ENCODE data around the gene PCDH18. TPM values are rescaled to one million over a fixed set of nuclear protein-coding genes. Genes with fewer than 3 reads are reported as not detected.

PCDH18 gene
- total and polyA plus RNA-seq, 4 donors = 0.89 to 7.7 (median 2.3) TPM

DNA sequence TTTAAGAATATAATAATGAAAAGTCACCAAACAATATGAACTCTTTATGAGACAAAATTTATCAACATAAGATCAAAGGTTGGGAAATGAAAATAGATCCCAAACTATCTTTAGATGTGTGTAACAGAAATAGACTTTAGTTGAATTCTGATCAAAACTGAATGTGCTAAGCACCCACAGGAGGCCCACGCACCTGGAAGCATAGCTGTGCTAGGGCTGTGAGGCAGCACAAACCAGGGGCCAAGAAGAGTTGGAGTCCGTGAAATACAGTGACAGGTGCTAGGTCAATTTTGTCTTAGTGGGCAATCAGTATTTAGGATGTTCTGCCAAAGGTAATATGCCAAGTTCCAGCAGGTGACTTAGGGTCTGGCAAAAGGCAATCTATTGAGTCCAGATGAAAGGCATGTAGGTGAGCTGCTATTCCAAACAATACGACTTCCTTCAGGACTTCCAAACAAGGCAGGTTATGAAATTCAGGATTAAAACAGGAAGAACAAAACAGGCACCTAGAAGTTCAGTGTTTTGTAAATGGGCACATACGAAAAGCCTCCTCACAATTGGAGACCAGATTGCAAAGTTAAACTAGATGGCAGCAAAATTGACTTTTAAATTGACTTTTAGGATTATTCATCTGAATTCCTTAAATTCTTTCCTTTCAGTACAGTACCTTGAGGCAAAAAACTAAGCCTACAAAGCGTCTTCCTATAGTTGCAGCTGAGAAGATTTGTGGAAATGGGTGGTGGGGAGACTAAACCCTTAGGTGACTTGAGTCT lies 4.7 kb upstream of the PCDH18 start:
- no peak overlapping the region for H3K9ac ChIP-seq (ENCODE audit: low read depth in 1 of 2, low read length in 2 of 2)

DNA sequence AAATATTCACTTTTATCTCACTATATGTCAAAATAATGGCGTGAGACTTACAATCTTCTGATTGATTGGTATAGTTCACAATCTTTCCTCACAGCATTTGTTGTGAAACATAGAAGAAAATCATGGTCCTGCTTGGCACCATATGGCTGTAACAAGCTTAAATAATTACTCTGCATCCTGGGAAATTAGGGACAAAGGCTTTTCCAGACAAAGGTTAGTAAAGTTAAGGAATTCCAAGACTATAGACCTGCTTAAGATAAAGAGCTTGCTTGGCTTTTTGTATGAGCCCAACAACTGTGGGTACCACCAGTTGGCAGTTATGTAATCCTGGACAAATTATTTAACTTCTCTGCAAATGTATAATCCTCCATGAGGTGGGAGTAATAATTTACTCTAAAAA lies 3.4 kb upstream of the PCDH18 start:
- H3K27ac ChIP-seq (ENCODE audit: low read depth in 1 of 2, low read length in 2 of 2) = no peak overlapping the region
- H3K36me3 ChIP-seq (ENCODE audit: control insufficient read depth in 4 of 4, insufficient read depth in 3 of 4, low read depth in 1 of 4, low read length in 3 of 4) = no peaks in the 10 kb centered on the region
- WGBS = 75% methylated on average over 1 of the region's 1 CpG
- H3K9me3 ChIP-seq (ENCODE audit: control insufficient read depth in 4 of 4, low read length in 3 of 4) = no peaks in the 10 kb centered on the region
- TF ChIP-seq, protein P1, sequence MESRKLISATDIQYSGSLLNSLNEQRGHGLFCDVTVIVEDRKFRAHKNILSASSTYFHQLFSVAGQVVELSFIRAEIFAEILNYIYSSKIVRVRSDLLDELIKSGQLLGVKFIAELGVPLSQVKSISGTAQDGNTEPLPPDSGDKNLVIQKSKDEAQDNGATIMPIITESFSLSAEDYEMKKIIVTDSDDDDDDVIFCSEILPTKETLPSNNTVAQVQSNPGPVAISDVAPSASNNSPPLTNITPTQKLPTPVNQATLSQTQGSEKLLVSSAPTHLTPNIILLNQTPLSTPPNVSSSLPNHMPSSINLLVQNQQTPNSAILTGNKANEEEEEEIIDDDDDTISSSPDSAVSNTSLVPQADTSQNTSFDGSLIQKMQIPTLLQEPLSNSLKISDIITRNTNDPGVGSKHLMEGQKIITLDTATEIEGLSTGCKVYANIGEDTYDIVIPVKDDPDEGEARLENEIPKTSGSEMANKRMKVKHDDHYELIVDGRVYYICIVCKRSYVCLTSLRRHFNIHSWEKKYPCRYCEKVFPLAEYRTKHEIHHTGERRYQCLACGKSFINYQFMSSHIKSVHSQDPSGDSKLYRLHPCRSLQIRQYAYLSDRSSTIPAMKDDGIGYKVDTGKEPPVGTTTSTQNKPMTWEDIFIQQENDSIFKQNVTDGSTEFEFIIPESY (IDR thresholded peaks at IDR 0.05) = no peak
- TF ChIP-seq YY1 (IDR thresholded peaks at IDR 0.05) (no peak), JUND (IDR thresholded peaks at IDR 0.05) (no peak), TAF1 (conservative IDR thresholded peaks at IDR 0.05) (no peak), RXRA (IDR thresholded peaks at IDR 0.05) (no peak), NR2F2 (IDR thresholded peaks at IDR 0.05) (no peak), SP1 (IDR thresholded peaks at IDR 0.05) (no peak)
- TF ChIP-seq, protein P2, sequence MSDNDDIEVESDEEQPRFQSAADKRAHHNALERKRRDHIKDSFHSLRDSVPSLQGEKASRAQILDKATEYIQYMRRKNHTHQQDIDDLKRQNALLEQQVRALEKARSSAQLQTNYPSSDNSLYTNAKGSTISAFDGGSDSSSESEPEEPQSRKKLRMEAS (IDR thresholded peaks at IDR 0.05) = no peak
- TF ChIP-seq, protein P3, sequence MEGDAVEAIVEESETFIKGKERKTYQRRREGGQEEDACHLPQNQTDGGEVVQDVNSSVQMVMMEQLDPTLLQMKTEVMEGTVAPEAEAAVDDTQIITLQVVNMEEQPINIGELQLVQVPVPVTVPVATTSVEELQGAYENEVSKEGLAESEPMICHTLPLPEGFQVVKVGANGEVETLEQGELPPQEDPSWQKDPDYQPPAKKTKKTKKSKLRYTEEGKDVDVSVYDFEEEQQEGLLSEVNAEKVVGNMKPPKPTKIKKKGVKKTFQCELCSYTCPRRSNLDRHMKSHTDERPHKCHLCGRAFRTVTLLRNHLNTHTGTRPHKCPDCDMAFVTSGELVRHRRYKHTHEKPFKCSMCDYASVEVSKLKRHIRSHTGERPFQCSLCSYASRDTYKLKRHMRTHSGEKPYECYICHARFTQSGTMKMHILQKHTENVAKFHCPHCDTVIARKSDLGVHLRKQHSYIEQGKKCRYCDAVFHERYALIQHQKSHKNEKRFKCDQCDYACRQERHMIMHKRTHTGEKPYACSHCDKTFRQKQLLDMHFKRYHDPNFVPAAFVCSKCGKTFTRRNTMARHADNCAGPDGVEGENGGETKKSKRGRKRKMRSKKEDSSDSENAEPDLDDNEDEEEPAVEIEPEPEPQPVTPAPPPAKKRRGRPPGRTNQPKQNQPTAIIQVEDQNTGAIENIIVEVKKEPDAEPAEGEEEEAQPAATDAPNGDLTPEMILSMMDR (IDR thresholded peaks at IDR 0.05; ENCODE audit: low read depth, low read length, missing input control) = no peak
- TF ChIP-seq, protein P4, sequence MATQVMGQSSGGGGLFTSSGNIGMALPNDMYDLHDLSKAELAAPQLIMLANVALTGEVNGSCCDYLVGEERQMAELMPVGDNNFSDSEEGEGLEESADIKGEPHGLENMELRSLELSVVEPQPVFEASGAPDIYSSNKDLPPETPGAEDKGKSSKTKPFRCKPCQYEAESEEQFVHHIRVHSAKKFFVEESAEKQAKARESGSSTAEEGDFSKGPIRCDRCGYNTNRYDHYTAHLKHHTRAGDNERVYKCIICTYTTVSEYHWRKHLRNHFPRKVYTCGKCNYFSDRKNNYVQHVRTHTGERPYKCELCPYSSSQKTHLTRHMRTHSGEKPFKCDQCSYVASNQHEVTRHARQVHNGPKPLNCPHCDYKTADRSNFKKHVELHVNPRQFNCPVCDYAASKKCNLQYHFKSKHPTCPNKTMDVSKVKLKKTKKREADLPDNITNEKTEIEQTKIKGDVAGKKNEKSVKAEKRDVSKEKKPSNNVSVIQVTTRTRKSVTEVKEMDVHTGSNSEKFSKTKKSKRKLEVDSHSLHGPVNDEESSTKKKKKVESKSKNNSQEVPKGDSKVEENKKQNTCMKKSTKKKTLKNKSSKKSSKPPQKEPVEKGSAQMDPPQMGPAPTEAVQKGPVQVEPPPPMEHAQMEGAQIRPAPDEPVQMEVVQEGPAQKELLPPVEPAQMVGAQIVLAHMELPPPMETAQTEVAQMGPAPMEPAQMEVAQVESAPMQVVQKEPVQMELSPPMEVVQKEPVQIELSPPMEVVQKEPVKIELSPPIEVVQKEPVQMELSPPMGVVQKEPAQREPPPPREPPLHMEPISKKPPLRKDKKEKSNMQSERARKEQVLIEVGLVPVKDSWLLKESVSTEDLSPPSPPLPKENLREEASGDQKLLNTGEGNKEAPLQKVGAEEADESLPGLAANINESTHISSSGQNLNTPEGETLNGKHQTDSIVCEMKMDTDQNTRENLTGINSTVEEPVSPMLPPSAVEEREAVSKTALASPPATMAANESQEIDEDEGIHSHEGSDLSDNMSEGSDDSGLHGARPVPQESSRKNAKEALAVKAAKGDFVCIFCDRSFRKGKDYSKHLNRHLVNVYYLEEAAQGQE (IDR thresholded peaks at IDR 0.05) = no peak
- TF ChIP-seq, protein P5, sequence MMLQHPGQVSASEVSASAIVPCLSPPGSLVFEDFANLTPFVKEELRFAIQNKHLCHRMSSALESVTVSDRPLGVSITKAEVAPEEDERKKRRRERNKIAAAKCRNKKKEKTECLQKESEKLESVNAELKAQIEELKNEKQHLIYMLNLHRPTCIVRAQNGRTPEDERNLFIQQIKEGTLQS (IDR thresholded peaks at IDR 0.05) = no peak
- no peak overlapping the region for H3K9ac ChIP-seq (ENCODE audit: low read depth in 1 of 2, low read length in 2 of 2)
- peaks cover 0 to 2% (median 0%) of the 10 kb centered on the region in 4 donors for H3K27me3 ChIP-seq (ENCODE audit: control insufficient read depth in 4 of 4, insufficient read depth in 4 of 4, low read length in 3 of 4)
- no peak overlapping the region for H3K4me3 ChIP-seq (ENCODE audit: low read depth in 1 of 3, low read length in 3 of 3)
- DNase-seq (ENCODE audit: low spot score) = no peak
- H3K4me1 ChIP-seq (ENCODE audit: control insufficient read depth in 4 of 4, insufficient read depth in 4 of 4, low read length in 3 of 4) = peaks cover 0 to 4% (median 0%) of the 10 kb centered on the region in 4 donors

More for the DNA sequence above, 4.7 kb upstream of the PCDH18 start:
- no peak overlapping the region for H3K4me3 ChIP-seq (ENCODE audit: low read depth in 1 of 3, low read length in 3 of 3)
- H3K27ac ChIP-seq (ENCODE audit: low read depth in 1 of 2, low read length in 2 of 2) = no peak overlapping the region
- H3K9me3 ChIP-seq (ENCODE audit: control insufficient read depth in 4 of 4, low read length in 3 of 4) = no peaks in the 10 kb centered on the region
- H3K27me3 ChIP-seq (ENCODE audit: control insufficient read depth in 4 of 4, insufficient read depth in 4 of 4, low read length in 3 of 4) = peaks cover 0 to 2% (median 0%) of the 10 kb centered on the region in 4 donors
- TF ChIP-seq, protein P2 (IDR thresholded peaks at IDR 0.05) = no peak
- TF ChIP-seq RXRA (IDR thresholded peaks at IDR 0.05) = no peak
- TF ChIP-seq GABPA (IDR thresholded peaks at IDR 0.05 in 1 of 2, conservative IDR thresholded peaks at IDR 0.05 in 1 of 2) = no peak
- TF ChIP-seq FOXA2 (IDR thresholded peaks at IDR 0.05) = no peak
- TF ChIP-seq JUND (IDR thresholded peaks at IDR 0.05) = no peak
- TF ChIP-seq FOXA1 (IDR thresholded peaks at IDR 0.05) = no peak
- no peak for TF ChIP-seq TAF1 (conservative IDR thresholded peaks at IDR 0.05)
- no peak for TF ChIP-seq RAD21 (IDR thresholded peaks at IDR 0.05)
- no peak for TF ChIP-seq SP1 (IDR thresholded peaks at IDR 0.05)
- TF ChIP-seq, protein P4 (IDR thresholded peaks at IDR 0.05) = no peak
- WGBS = 60% methylated on average over 5 of the region's 5 CpGs
- peaks cover 0 to 2% (median 0%) of the 10 kb centered on the region in 4 donors for H3K4me1 ChIP-seq (ENCODE audit: control insufficient read depth in 4 of 4, insufficient read depth in 4 of 4, low read length in 3 of 4)
- H3K36me3 ChIP-seq (ENCODE audit: control insufficient read depth in 4 of 4, insufficient read depth in 3 of 4, low read depth in 1 of 4, low read length in 3 of 4) = no peaks in the 10 kb centered on the region
- DNase-seq (ENCODE audit: low spot score) = no peak

Data from liver (tissue), 9 donors.